GM18520 (cell line): ENCODE data around the gene ASTN2.

Experiments used
- ATAC-seq: cut with Tn5 transposase; IDR thresholded peaks from one replicate; pipeline ENCODE4 v1.9.1; 2021; ENCODE audit not compliant: unreplicated experiment

ASTN2 gene

DNA sequence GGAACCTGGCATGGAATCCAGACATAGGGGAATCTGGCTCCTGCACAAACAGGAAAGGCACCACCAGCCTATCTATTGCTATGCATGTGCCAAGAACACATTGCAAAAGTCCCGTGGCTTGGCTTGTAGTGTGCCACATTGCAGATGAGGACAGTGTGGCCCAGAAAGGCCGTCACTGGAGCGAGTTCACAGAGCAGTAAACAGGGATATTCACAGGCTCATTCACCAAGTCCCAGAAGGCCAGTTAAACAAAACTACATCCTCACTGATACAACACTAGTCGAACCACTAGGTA lies 767.4 kb downstream of the ASTN2 start:
- ATAC-seq: no peak

- ATAC-seq: no peak
Observed at GRCh38 chr9:116646661-116647514, 768.0 kb downstream of the ASTN2 start.

GRCh38 chr9:116644091-116644688 lies 770.7 kb downstream of the ASTN2 start:
- no peak for ATAC-seq

DNA sequence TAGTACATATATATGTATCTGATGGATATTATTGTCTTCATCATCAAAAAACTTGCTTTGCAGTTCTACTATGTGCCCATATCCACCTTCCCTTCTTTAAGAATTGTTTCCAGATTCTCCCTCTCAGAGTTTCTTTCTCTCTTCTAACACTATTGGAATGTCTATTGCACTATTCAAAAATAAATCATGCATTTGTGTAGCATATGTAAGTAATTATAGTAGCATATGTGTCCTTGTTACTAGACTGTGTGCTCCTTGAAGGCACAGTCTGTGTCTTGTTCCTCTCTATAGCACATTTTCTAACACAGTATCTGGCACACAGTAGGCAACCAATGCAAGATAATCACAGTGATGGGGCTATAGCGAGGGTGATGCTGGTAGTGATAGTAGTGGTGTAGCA lies 771.2 kb downstream of the ASTN2 start:
- no peak for ATAC-seq

DNA sequence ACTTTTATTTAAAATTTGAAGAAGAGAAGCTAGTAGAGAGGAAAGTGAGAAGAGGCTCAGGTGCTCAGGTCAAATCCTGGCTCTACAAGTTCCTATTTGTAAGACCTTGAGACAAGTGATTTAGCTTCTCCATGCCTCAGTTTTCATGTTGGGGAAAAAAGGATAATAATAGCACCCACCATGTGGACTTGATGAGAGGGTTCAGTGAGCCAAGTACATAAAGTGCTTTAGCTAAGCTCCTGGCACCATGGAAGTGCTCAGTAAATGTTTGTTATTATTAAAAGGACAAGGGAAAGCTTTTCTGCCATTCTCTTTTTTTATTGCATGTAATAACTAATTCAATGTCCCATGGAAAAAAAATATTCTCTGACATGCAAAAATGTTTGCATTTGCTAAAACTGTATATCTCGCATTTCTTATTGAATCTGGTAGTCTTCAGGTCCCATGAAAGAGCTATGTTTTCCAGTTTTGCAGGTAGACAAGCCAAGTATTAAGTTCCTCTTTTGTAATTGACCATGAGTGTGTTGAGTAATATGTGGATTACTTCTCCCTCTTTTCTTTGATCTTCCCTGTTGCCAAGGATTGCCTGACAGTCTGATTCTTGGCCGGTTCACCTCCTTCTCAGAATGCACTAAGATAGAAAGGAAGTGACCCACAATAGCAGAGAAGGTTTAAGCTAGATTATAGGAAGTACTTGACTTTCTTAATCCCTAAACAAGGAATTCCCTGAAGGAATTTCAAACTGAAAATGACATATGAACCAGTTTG lies 773.4 kb downstream of the ASTN2 start:
- no peak for ATAC-seq

DNA sequence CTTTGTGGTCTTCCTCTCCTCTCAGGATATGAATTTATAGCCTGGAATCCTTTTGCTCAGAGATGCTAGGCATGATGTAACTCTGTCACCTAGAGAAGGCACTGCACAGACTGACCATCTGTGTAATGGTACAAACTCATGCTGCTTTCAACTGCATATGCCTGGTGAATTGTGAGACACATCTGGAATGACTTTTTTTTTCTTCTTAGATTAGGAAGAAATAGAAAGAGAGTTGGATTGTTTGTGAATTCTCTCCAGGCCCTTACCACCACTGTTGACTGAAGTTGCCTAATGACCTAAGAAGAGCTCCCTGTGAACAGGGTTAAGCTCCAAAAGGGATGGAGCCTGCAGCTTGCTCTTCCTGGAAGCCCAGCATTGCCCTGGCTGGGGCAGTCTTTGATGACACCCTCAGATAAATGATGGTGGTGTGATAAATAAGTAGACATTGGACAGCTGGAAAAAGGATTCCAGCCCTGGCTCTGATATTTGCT lies 775.6 kb downstream of the ASTN2 start:
- ATAC-seq: no peak

GRCh38 chr9:116635908-116636307 lies 778.9 kb downstream of the ASTN2 start:
- no peak for ATAC-seq

- ATAC-seq: no peak
Observed at GRCh38 chr9:116632990-116633838, 781.6 kb downstream of the ASTN2 start.

DNA sequence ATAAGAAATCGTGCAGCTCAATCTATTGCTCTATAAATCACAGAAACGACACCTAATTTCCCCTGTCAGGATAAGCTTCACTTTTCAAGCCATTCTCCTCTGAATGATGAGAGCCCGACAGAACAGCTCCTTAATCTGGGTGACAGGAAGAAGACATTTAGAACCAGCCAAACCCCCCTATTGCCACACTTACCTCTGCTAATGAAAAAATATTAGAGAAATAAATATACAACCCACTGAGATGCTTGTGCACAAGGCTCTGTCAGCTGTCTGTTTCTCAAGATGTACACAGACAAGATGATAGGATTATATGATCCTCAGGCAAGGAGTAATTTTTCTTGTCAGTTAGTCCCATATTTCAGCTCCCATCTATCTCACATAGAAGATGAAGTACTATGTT lies 785.2 kb downstream of the ASTN2 start:
- no peak for ATAC-seq

GRCh38 chr9:116628716-116629115 lies 786.1 kb downstream of the ASTN2 start:
- no peak for ATAC-seq

DNA sequence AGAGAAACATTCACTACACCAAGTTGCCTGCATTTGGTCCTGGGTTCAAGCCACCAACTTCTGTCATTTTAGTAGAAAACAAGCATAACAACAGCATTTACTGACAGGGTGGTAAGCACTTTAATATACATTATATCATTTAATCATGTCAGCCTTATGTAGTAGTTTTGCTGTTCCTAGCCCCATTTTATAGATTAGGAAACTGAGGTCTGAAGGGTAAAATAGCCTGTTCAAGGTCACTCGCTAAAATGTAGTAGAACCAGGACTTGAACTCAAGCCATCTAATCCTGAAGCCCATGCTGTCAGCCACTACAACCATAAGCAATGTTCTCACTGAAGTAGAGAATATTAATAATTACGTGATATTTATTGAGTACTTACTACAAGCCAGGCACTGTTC lies 787.4 kb downstream of the ASTN2 start:
- no peak for ATAC-seq

- no peak for ATAC-seq
Observed at GRCh38 chr9:116626762-116627161, 788.1 kb downstream of the ASTN2 start.

GRCh38 chr9:116623715-116624114 lies 791.1 kb downstream of the ASTN2 start:
- no peak for ATAC-seq

DNA sequence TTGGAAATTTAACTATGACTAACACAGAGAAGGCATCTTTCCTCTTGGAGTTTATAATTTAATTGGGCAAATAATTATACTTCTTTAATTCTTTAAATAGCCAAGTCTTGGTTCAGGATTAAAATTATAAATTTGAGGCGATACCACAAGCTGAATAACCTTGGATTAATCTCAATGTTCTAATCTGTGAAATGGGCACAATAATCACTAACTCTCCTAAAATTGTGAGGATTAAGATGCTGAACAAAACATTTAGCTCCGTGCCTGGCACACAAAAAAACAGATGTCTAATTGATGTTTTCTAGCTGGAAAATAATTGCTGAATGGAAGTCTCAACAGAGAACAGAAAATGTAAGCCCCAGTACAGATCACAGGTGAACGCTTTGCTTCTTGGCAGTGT lies 797.5 kb downstream of the ASTN2 start:
- ATAC-seq: no peak

DNA sequence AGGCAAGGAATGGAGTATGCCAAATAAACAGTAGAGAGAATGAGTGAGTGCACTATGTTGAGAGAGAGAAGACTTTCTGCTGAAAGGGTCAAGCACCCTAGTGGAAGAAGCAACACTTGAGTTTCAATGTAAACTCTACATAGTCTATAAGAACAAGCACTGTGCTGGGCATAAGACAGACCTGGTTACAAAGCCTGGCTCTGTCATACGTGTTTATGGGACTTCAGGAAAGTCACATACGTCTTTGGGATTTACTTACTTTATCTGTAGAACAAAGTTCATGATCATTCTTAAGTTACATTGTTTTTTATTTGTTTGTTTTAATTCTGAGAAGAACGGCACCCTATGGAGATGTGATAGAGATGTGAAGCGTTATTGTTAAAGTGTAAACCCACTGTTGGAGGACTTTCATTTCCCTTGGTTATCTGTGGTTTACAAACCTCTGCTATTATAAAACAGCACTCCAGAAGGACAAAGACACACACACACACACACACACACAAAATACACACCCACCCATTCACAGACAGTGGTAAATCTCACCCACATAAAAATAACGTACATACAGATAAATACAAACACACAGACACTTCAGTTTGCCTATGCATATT lies 798.4 kb downstream of the ASTN2 start:
- ATAC-seq: no peak

- no peak for ATAC-seq
Observed at GRCh38 chr9:116608064-116608463, 806.8 kb downstream of the ASTN2 start.

GRCh38 chr9:116605904-116606341 lies 808.9 kb downstream of the ASTN2 start:
- no peak for ATAC-seq

DNA sequence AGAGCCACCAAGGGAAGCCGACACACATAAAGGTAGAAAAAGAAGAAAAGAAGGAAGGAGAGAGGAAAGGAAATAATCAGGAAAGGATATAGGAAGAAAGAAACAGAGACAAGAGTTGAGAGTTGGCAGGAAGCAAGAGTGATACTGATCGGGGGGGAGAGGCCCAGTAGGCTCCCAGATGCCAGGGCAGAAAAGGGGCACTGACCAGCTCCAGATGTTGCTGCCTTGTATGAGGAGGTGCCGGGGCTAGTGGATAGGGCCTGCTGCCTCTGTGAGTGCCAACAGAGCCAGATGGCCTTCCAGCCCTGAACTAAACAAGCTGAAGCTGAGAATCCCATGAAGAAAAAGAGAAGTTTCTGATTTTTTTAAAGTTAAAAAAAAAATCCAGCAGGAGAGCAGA lies 809.8 kb downstream of the ASTN2 start:
- ATAC-seq: no peak

DNA sequence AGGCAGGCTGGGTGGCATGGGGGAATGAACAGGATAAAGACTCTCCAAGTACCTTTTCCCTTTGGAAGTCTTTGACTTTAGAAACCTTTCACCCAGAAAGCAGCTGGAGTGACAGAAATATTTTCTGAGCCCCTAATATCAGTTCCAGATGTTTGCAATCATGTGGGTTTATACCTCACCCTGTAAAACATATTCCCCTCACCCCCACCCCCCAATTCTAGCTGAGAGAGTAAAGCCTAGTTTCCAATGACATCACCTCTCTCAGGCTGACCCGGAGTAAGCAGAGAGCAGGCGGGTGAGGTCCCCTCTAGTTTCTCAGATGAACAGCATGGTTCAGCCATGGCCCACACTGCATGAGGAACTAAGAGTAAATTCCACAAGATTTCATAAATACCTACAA lies 810.6 kb downstream of the ASTN2 start:
- no peak for ATAC-seq

DNA sequence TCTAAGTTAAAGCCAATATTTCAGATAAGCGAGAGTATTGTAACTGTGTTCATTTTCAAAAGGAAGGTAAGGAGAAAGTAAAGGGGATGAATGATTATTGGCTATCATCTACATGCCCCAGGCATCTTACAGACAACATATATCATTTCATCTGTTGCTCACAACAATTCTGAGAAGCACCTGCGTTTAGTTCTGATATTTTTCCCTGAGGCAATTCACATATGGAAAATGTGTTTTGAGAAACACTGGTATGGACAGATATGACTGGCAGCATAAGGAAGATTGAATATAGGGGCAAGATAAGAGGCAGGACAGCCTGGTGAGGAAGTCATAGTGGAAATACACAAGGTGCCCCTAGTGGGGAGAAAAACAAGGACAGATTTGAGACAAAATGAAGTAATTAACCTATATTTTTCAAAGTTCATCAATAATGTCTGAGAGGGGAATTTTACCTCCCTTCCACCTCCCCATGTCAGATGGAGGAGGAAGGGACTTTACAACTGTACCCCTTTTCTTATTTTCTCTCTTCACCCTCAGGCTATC lies 815.4 kb downstream of the ASTN2 start:
- no peak for ATAC-seq
